ENCODE results near the gene SLC15A4. TPM values are rescaled to one million over a fixed set of nuclear protein-coding genes. Genes with fewer than 3 reads are reported as not detected.

The SLC15A4 gene
- total RNA-seq, 1 experiment from 2014 or later, result 20.0 TPM

GRCh38 chr12:128794661-128795529 is 28.9 kb downstream of the SLC15A4 start:
- no peak for DNase-seq (ENCODE audit: low read depth)

- no peak for DNase-seq (ENCODE audit: low read depth)
Observed at GRCh38 chr12:128793701-128794100, 30.1 kb downstream of the SLC15A4 start.

- no peak for DNase-seq (ENCODE audit: low read depth)
Observed at GRCh38 chr12:128792881-128793280, 30.9 kb downstream of the SLC15A4 start.

GRCh38 chr12:128792398-128792797 is 31.4 kb downstream of the SLC15A4 start:
- no peak for DNase-seq (ENCODE audit: low read depth)

GRCh38 chr12:128791395-128792322 is 32.1 kb downstream of the SLC15A4 start:
- no peak for DNase-seq (ENCODE audit: low read depth)

- DNase-seq (ENCODE audit: low read depth), result no peak
Observed at GRCh38 chr12:128790653-128791373, 32.9 kb downstream of the SLC15A4 start.

GRCh38 chr12:128790221-128790620 is 33.5 kb downstream of the SLC15A4 start:
- no peak for DNase-seq (ENCODE audit: low read depth)

GRCh38 chr12:128789356-128789929 is 34.3 kb downstream of the SLC15A4 start:
- DNase-seq (ENCODE audit: low read depth), result no peak

GRCh38 chr12:128787827-128788226 is 35.9 kb downstream of the SLC15A4 start:
- DNase-seq (ENCODE audit: low read depth), result no peak

GRCh38 chr12:128786741-128787391 is 36.9 kb downstream of the SLC15A4 start:
- no peak for DNase-seq (ENCODE audit: low read depth)

- peak; percentile 44 for DNase-seq (ENCODE audit: low read depth)
Observed at GRCh38 chr12:128784030-128784760, 39.6 kb downstream of the SLC15A4 start.

- DNase-seq (ENCODE audit: low read depth), result peak; percentile 59
Observed at GRCh38 chr12:128783129-128783574, 40.6 kb downstream of the SLC15A4 start.

GRCh38 chr12:128779901-128780300 is 43.9 kb downstream of the SLC15A4 start:
- no peak for DNase-seq (ENCODE audit: low read depth)

- DNase-seq (ENCODE audit: low read depth), result no peak
Observed at GRCh38 chr12:128772249-128772648, 51.5 kb downstream of the SLC15A4 start.

GRCh38 chr12:128771681-128772080 is 52.1 kb downstream of the SLC15A4 start:
- no peak for DNase-seq (ENCODE audit: low read depth)

- no peak for DNase-seq (ENCODE audit: low read depth)
Observed at GRCh38 chr12:128767518-128767917, 56.2 kb downstream of the SLC15A4 start.

- DNase-seq (ENCODE audit: low read depth), result no peak
Observed at GRCh38 chr12:128766738-128767501, 56.8 kb downstream of the SLC15A4 start.

GRCh38 chr12:128763395-128763794 is 60.4 kb downstream of the SLC15A4 start:
- DNase-seq (ENCODE audit: low read depth), result no peak

- DNase-seq (ENCODE audit: low read depth), result no peak
Observed at GRCh38 chr12:128761379-128761790, 62.4 kb downstream of the SLC15A4 start.

All from M059J (cell line).